Heart left ventricle (tissue), 13 donors: ENCODE measurements around the gene CARHSP1.

Experiments
- POLR2A ChIP-seq, 2 donors: fragments of 450-650 bp; IDR thresholded peaks; one replicate each; pipeline ENCODE4 v1.6.1; 2017; ENCODE audit warnings: antibody characterized with exemption in 2 of 2, mild to moderate bottlenecking in 2 of 2, moderate library complexity in 2 of 2
- TF ChIP-seq, protein P1 (sequence below), 12 donors: fragments of 200-600 bp; sonication (generic) in 4 of 12; IDR thresholded peaks; one replicate each; pipeline versions ENCODE4 v1.5.0 to v1.8.0; 2018 to 2022; ENCODE audit warnings: antibody characterized with exemption in 12 of 12, mild to moderate bottlenecking in 5 of 12
- donor health status: ischemic (EF 13 %, LVEDD 7.1; RV severe dilation, severe dysfunction).
- donor health status: DM: no; HTN: yes; CAD: no.
- donor health status: DM: no; HTN: no; CAD: no.
- donor health status: ischemic (EF 25% LVEDD 6.9; RV normal size, moderate dysfunction).
- donor health status: ischemic (EF 25% LVEDD 5.7; RV mildly dilated, moderate dysfunction).
- donor health status: ischemic (EF 35%, LVEDD 5.7; RV mildly dilated, moderate dysfunction).
- donor health status: nonischemic (EF 11% LVEDD 7.7; RV severe dilation, severe dysfunction).
- donor health status: DM: yes; HTN: yes; CAD: no.
- donor health status: PGD.
- donor health status: ischemic (EF 29% LVEDD 5.4; RV normal size, mild dysfunction).
- donor health status: nonischemic (EF 23%, LVEDD 6.1; RV moderate dilation, normal function).

DNA sequence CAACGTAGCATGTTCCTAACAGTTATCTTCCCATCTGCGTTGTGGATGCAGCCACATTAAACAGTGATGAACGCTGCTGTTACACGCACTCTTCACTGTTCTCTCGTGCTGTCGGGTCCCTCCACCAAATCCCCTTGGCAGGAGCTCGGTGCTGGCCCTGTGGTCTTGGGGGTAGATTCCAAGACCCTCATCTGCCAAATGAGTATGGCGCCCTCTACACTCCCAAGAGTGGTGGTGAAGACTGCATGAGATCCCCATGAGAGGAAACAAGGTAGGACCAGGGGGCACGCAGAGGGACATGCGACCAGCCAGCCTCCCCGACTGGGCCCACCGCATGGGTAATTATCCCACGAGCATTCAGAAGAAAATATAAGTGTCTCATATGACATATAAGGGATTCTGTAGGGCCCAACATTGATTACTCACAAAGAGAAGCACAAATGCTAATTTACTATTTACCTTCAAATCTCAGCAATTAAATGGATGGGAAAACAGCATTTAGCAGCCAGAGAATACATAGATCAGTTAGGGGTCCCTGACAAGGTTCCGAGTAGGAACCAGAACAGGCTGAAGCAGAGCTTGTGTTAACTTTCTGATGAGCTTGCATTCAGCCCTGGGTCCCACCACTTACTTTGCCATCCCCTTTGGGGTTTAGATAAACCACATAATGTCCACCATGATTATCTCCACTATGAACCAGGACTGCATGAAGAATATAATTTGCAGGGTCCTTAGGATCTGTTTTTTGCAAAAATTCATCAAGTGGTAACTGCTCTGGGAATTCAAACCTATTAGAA lies 37.2 kb upstream of the CARHSP1 start:
- TF ChIP-seq POLR2A (IDR thresholded peaks at IDR 0.05) = no peak
- TF ChIP-seq, protein P1, sequence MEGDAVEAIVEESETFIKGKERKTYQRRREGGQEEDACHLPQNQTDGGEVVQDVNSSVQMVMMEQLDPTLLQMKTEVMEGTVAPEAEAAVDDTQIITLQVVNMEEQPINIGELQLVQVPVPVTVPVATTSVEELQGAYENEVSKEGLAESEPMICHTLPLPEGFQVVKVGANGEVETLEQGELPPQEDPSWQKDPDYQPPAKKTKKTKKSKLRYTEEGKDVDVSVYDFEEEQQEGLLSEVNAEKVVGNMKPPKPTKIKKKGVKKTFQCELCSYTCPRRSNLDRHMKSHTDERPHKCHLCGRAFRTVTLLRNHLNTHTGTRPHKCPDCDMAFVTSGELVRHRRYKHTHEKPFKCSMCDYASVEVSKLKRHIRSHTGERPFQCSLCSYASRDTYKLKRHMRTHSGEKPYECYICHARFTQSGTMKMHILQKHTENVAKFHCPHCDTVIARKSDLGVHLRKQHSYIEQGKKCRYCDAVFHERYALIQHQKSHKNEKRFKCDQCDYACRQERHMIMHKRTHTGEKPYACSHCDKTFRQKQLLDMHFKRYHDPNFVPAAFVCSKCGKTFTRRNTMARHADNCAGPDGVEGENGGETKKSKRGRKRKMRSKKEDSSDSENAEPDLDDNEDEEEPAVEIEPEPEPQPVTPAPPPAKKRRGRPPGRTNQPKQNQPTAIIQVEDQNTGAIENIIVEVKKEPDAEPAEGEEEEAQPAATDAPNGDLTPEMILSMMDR (IDR thresholded peaks at IDR 0.05) = no peak
